Ishikawa (cell line): Measurements from ENCODE around the gene JPT2.

Experiments
- CEBPB ChIP-seq: IDR thresholded peaks from 2 replicates; pipeline ENCODE4 v1.6.1; 2012
- CREB1 ChIP-seq: IDR thresholded peaks from 2 replicates; pipeline ENCODE4 v1.6.1; 2012; ENCODE audit warnings: low read depth
- EGR1 ChIP-seq: IDR thresholded peaks from 2 replicates; pipeline ENCODE4 v1.6.1; 2012
- EP300 ChIP-seq: IDR thresholded peaks from 2 replicates; pipeline ENCODE4 v1.6.1; 2012; ENCODE audit warnings: borderline replicate concordance
- FOXM1 ChIP-seq: IDR thresholded peaks from 2 replicates; pipeline ENCODE4 v1.6.1; 2012; ENCODE audit warnings: low read depth, borderline replicate concordance
- NFIC ChIP-seq: IDR thresholded peaks from 2 replicates; pipeline ENCODE4 v1.6.1; 2012
- RAD21 ChIP-seq: IDR thresholded peaks from 2 replicates; pipeline ENCODE4 v1.6.1; 2012; ENCODE audit warnings: low read depth
- TAF1 ChIP-seq: IDR thresholded peaks from 2 replicates; pipeline ENCODE4 v1.6.1; 2012; ENCODE audit warnings: low read depth, mild to moderate bottlenecking
- TCF12 ChIP-seq: IDR thresholded peaks from 2 replicates; pipeline ENCODE4 v1.6.1; 2012; ENCODE audit warnings: low read depth
- TEAD4 ChIP-seq: IDR thresholded peaks from 2 replicates; pipeline ENCODE4 v1.6.1; 2012
- USF1 ChIP-seq: IDR thresholded peaks from 2 replicates; pipeline ENCODE4 v1.6.1; 2012
- YY1 ChIP-seq: IDR thresholded peaks from 2 replicates; pipeline ENCODE4 v1.6.1; 2012; ENCODE audit warnings: low read depth
- ZBTB7A ChIP-seq: IDR thresholded peaks from 2 replicates; pipeline ENCODE4 v1.6.1; 2012; ENCODE audit warnings: low read depth
- TF ChIP-seq, protein P1 (sequence below): IDR thresholded peaks from 2 replicates; pipeline ENCODE4 v1.6.1; 2012; ENCODE audit warnings: low read depth, mild to moderate bottlenecking
- TF ChIP-seq, protein P2 (sequence below): IDR thresholded peaks from 2 replicates; pipeline ENCODE4 v1.6.1; 2012

The JPT2 gene

DNA sequence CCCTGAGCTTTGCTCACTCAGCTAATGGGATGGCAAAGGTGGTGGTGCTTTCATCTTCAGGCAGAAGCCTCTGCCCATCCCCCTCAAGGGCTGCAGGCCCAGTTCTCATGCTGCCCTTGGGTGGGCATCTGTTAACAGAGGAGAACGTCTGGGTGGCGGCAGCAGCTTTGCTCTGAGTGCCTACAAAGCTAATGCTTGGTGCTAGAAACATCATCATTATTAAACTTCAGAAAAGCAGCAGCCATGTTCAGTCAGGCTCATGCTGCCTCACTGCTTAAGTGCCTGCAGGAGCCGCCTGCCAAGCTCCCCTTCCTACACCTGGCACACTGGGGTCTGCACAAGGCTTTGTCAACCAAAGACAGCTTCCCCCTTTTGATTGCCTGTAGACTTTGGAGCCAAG lies 22.2 kb downstream of the JPT2 start:
- no peak for TF ChIP-seq EGR1
- TF ChIP-seq FOXM1, result no peak
- TF ChIP-seq EP300, result no peak
- no peak for TF ChIP-seq ZBTB7A
- TF ChIP-seq TAF1, result no peak
- no peak for TF ChIP-seq NFIC
- TF ChIP-seq YY1, result no peak
- TF ChIP-seq, protein P1, sequence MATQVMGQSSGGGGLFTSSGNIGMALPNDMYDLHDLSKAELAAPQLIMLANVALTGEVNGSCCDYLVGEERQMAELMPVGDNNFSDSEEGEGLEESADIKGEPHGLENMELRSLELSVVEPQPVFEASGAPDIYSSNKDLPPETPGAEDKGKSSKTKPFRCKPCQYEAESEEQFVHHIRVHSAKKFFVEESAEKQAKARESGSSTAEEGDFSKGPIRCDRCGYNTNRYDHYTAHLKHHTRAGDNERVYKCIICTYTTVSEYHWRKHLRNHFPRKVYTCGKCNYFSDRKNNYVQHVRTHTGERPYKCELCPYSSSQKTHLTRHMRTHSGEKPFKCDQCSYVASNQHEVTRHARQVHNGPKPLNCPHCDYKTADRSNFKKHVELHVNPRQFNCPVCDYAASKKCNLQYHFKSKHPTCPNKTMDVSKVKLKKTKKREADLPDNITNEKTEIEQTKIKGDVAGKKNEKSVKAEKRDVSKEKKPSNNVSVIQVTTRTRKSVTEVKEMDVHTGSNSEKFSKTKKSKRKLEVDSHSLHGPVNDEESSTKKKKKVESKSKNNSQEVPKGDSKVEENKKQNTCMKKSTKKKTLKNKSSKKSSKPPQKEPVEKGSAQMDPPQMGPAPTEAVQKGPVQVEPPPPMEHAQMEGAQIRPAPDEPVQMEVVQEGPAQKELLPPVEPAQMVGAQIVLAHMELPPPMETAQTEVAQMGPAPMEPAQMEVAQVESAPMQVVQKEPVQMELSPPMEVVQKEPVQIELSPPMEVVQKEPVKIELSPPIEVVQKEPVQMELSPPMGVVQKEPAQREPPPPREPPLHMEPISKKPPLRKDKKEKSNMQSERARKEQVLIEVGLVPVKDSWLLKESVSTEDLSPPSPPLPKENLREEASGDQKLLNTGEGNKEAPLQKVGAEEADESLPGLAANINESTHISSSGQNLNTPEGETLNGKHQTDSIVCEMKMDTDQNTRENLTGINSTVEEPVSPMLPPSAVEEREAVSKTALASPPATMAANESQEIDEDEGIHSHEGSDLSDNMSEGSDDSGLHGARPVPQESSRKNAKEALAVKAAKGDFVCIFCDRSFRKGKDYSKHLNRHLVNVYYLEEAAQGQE, result no peak
- no peak for TF ChIP-seq CEBPB
- TF ChIP-seq, protein P2, sequence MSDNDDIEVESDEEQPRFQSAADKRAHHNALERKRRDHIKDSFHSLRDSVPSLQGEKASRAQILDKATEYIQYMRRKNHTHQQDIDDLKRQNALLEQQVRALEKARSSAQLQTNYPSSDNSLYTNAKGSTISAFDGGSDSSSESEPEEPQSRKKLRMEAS, result no peak
- TF ChIP-seq TCF12, result no peak
- no peak for TF ChIP-seq CREB1
- no peak for TF ChIP-seq RAD21
- TF ChIP-seq TEAD4, result no peak
- TF ChIP-seq USF1, result no peak

- TF ChIP-seq, protein P1, result no peak
- no peak for TF ChIP-seq TAF1
- no peak for TF ChIP-seq NFIC
- TF ChIP-seq YY1, result no peak
- TF ChIP-seq TCF12, result no peak
- no peak for TF ChIP-seq EGR1
- no peak for TF ChIP-seq USF1
- no peak for TF ChIP-seq TEAD4
- TF ChIP-seq EP300, result no peak
- TF ChIP-seq CEBPB, result no peak
- TF ChIP-seq, protein P2, result no peak
- no peak for TF ChIP-seq RAD21
Measured at GRCh38 chr16:1701216-1701878, 23.3 kb downstream of the JPT2 start.

DNA sequence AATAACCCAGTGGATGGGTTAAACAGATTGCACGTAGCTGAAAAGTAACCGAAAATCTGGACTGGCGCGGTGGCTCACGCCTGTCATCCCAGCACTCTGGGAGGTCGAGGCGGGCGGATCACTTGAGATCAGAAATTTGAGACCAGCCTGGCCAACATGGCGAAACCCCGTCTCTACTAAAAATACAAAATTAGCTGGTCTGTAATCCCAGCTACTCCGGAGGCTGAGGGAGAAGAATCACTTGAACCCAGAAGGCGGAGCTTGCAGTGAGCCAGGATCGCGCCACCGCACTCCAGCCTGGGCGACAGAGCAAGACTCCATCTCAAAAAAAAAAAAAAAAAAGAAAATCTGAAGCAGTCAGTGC lies 27.2 kb downstream of the JPT2 start:
- 0 out of 2 replicates have a peak, but pooled peaks have one; percentile 3 for TF ChIP-seq TEAD4

DNA sequence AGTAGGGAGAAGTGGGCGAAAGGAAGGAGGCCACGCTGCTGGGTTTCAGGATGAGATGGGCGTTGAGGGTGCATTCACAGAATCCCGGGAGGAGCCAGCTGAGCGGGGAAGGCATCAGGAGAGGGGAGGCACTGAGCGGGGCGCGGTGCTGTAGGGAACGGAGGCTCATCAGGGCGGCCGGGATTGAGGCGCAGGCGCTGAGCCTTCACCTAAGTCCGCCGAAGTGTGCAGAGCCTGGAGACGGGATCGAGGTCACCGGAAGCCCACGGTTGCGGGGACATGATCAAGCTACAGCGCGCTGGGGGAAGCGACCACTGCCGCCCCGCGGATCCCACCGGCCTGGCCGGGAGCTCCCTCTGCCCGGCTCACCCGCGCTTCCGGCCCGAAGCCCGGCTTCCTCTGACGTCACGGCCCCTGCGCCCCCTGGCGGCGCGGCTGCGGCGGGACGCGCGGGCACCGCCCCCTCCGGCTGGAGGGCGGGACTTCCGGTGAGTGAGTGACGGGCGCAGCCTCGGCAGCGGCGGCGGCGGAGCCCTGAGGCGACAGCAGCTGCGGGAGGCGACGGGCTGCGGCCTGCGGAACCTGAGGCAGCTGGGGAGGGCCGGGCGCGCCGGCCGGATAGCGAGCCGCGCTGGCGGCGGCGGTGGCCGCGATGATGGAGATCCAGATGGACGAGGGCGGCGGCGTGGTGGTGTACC lies 27.8 kb downstream of the JPT2 start, which contains the start of gene MAPK8IP3:
TSS of gene MAPK8IP3 (plus strand) at position 508 of the 698 bp plus-strand sequence. CDS start at position 653, 145 bp downstream.
- TF ChIP-seq NFIC (no peak), FOXM1 (no peak), CEBPB (no peak), YY1 (peak; percentile 40; the same call in 1 of the 2 replicates), EGR1 (no peak), CREB1 (peak; percentile 79), TAF1 (peak; percentile 76)
- TF ChIP-seq, protein P2, result peak; percentile 12

DNA sequence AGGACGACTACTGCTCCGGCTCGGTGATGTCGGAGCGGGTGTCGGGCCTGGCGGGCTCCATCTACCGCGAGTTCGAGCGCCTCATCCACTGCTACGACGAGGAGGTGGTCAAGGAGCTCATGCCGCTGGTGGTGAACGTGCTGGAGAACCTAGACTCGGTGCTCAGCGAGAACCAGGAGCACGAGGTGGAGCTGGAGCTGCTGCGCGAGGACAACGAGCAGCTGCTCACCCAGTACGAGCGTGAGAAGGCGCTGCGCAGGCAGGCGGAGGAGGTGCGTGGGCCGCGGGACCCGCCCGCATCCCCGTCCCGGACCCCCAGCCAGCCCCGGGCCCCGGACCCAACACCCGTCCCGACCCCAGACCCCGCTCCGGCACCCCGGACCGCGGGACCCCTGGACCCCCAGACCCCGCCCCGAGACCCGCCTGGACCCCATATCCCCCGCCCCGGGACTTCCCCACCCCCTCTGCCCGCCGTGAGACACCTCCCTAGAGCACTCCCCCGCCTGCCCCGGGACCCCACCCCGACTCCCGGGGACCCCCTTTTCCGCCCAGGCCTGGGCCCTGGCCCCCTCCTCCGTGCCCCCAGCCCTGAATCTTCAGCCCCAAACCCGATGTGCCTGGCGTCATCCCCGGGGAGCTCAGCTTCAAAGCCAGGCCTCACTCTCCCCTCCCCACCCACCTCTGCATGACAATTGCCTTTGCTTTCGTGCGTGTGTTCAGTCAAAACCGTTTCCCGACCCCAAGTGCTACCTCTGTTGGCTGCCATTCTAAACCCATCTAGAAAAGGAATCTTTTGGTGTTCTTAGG lies 28.5 kb downstream of the JPT2 start:
- TF ChIP-seq EGR1, result no peak
- peak; percentile 40; the same call in 1 of the 2 replicates for TF ChIP-seq ZBTB7A
- TF ChIP-seq USF1, result 0 out of 2 replicates have a peak, but pooled peaks have one; percentile 3
- TF ChIP-seq YY1, result no peak
- TF ChIP-seq, protein P2, result peak; percentile 88
